Ovary (tissue), 3 donors: ENCODE measurements around the gene ROR2.

Source experiments
- CTCF ChIP-seq, 3 donors: fragments of 450-650 bp in 2 of 3; fragments of 200-600 bp in 1 of 3; IDR thresholded peaks; one replicate each; pipeline versions ENCODE4 v1.5.1 to v1.8.0; 2016 to 2022; ENCODE audit warnings: antibody characterized with exemption in 3 of 3, mild to moderate bottlenecking in 1 of 3
- EP300 ChIP-seq: sonication (generic); formaldehyde crosslinking; IDR thresholded peaks from one replicate; pipeline ENCODE4 v1.6.1; 2017; ENCODE audit warnings: antibody characterized with exemption
- POLR2A ChIP-seq: fragments of 450-650 bp; IDR thresholded peaks from one replicate; pipeline ENCODE4 v1.6.1; 2017; ENCODE audit warnings: antibody characterized with exemption, mild to moderate bottlenecking, moderate library complexity
- donor health status: DM: no; HTN: no; CAD: no.

GRCh38 chr9:91603932-91604331, 346.1 kb downstream of the ROR2 start:
- TF ChIP-seq CTCF (IDR thresholded peaks at IDR 0.05) = no peak
- no peak for TF ChIP-seq POLR2A
- TF ChIP-seq EP300 = no peak
